WTC11 (cell line): ENCODE measurements around the gene STK31.

Experiments
- CTCF ChIP-seq: fragments of 200-600 bp; IDR thresholded peaks from 2 replicates; pipeline ENCODE4 v1.8.0; 2022; ENCODE audit warnings: antibody characterized with exemption
- MLX ChIP-seq: sonication (generic); formaldehyde crosslinking; IDR thresholded peaks from 2 replicates; pipeline ENCODE4 v1.8.1; 2023; ENCODE audit warnings: mild to moderate bottlenecking, missing genetic modification reagents, moderate library complexity
- NFYB ChIP-seq: sonication (generic); formaldehyde crosslinking; conservative IDR thresholded peaks from 2 replicates; pipeline ENCODE4 v1.8.0; 2022; ENCODE audit warnings: low read depth, missing genetic modification reagents
- ZBTB21 ChIP-seq: sonication (generic); formaldehyde crosslinking; IDR thresholded peaks from 2 replicates; pipeline ENCODE4 v1.8.1; 2023; ENCODE audit warnings: mild to moderate bottlenecking, missing genetic modification reagents, borderline replicate concordance
- TF ChIP-seq, protein P1 (sequence below): sonication (generic); formaldehyde crosslinking; IDR thresholded peaks from 2 replicates; pipeline ENCODE4 v1.8.1; 2023; ENCODE audit warnings: mild to moderate bottlenecking, missing genetic modification reagents, borderline replicate concordance

DNA sequence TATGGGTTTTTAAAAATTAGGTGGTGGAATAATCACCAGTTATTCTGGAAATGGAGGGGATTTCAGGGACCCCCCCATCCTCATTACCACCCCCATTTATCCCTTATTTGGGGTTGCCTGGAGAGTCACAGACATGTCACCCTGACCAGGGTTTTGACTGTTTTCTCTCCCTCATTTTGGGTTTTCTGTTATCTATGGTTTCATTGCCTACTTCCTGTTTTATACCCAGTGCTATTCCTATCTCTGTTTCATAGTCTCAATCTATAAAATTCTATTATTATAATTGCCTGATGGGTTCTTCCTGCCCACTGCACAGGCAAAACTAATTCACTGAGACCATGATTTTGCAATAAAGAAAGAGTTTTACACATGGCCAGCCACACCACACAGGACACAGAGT, 45.9 kb upstream of the STK31 start:
- TF ChIP-seq NFYB (no peak), CTCF (no peak), MLX (CRISPR knock-in tag) (no peak), ZBTB21 (CRISPR knock-in tag) (no peak)
- TF ChIP-seq, protein P1, sequence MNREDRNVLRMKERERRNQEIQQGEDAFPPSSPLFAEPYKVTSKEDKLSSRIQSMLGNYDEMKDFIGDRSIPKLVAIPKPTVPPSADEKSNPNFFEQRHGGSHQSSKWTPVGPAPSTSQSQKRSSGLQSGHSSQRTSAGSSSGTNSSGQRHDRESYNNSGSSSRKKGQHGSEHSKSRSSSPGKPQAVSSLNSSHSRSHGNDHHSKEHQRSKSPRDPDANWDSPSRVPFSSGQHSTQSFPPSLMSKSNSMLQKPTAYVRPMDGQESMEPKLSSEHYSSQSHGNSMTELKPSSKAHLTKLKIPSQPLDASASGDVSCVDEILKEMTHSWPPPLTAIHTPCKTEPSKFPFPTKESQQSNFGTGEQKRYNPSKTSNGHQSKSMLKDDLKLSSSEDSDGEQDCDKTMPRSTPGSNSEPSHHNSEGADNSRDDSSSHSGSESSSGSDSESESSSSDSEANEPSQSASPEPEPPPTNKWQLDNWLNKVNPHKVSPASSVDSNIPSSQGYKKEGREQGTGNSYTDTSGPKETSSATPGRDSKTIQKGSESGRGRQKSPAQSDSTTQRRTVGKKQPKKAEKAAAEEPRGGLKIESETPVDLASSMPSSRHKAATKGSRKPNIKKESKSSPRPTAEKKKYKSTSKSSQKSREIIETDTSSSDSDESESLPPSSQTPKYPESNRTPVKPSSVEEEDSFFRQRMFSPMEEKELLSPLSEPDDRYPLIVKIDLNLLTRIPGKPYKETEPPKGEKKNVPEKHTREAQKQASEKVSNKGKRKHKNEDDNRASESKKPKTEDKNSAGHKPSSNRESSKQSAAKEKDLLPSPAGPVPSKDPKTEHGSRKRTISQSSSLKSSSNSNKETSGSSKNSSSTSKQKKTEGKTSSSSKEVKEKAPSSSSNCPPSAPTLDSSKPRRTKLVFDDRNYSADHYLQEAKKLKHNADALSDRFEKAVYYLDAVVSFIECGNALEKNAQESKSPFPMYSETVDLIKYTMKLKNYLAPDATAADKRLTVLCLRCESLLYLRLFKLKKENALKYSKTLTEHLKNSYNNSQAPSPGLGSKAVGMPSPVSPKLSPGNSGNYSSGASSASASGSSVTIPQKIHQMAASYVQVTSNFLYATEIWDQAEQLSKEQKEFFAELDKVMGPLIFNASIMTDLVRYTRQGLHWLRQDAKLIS (CRISPR knock-in tag) = no peak
